GM12878 (cell line): ENCODE measurements around the gene RNF148. TPM values are rescaled to one million over a fixed set of nuclear protein-coding genes. Genes with fewer than 3 reads are reported as not detected.
"Not testable (repeated sequence)": the region's sequence is repeated elsewhere in the genome, so short reads cannot be mapped to it uniquely, and the experiment has no call there.

Experiments
- ATAC-seq: fragments of 200-7000 bp; cut with Tn5 transposase; 3 replicates; pipeline ENCODE4 v1.9.1; 2020; ENCODE audit warnings: mild to moderate bottlenecking, moderate library complexity
- BruUV-seq: library from RNA; stranded (reverse); fragments of 400-500 nt; replicated peaks from 2 replicates; lab custom pipeline; 2021; lab: Mats Ljungman, UMichigan
- CTCF ChIA-PET: fragments of 300-600 bp; sonication (Branson Sonifier 250); formaldehyde crosslinking; extraction: SDS; loops from one replicate; lab custom pipeline; 2021; ENCODE audit warnings: inconsistent platforms; lab: Yijun Ruan, JAX
- POLR2A ChIA-PET: fragments of 350-600 bp; formaldehyde crosslinking; extraction: SDS; loops from one replicate; lab custom pipeline; 2021; ENCODE audit warnings: inconsistent platforms; lab: Charles Lee
- RAD21 ChIA-PET: fragments of 300-600 bp; sonication (Branson Sonifier 250); formaldehyde crosslinking; loops from one replicate; lab custom pipeline; 2023; ENCODE audit warnings: antibody characterized with exemption; ENCODE audit not compliant: unreplicated experiment; lab: Charles Lee
- SMC1A ChIA-PET: fragments of 300-600 bp; sonication (Branson Sonifier 250); formaldehyde crosslinking; loops from one replicate; lab custom pipeline; 2023; ENCODE audit not compliant: unreplicated experiment, uncharacterized antibody; lab: Charles Lee
- DNase-seq: peaks from one replicate; pipeline ENCODE4 v3.0.0-alpha.2; 2011; ENCODE audit warnings: low read depth, low spot score
- FAIRE-seq: peaks from 3 replicates; lab custom pipeline; 2011; peaks lifted over from hg19 to GRCh38; lab: Jason Lieb, UNC
- H2AFZ ChIP-seq: 2 replicates; pipeline ENCODE4 v1.6.0; 2011; ENCODE audit warnings: low read depth, low read length, control low read depth; ENCODE audit not compliant: control insufficient read depth
- H3K27ac ChIP-seq: 2 replicates; pipeline ENCODE4 v1.5.1; 2011; ENCODE audit warnings: control low read depth; ENCODE audit not compliant: control insufficient read depth, insufficient read depth
- H3K27me3 ChIP-seq, 2 experiments: replicated peaks in 1 of 2; 2 replicates each; pipeline versions ENCODE4 v1.6.0 to v1.6.1; 2011; ENCODE audit warnings: low read length in 1 of 2; ENCODE audit not compliant: control insufficient read depth in 2 of 2, insufficient read depth in 2 of 2
- H3K36me3 ChIP-seq, 2 experiments: 2 replicates each; pipeline ENCODE4 v1.5.1; 2011; ENCODE audit warnings: low read length in 1 of 2; ENCODE audit not compliant: control insufficient read depth in 2 of 2, insufficient read depth in 2 of 2
- H3K4me1 ChIP-seq: 2 replicates; pipeline ENCODE4 v1.6.1; 2011; ENCODE audit warnings: mild to moderate bottlenecking, low read length, moderate library complexity, mixed read lengths; ENCODE audit not compliant: control insufficient read depth, insufficient read depth
- H3K4me2 ChIP-seq: 2 replicates; pipeline ENCODE4 v1.6.0; 2011; ENCODE audit warnings: control low read depth; ENCODE audit not compliant: control insufficient read depth, insufficient read depth
- H3K4me3 ChIP-seq: fragments of 200-600 bp; sonication (generic); 2 replicates; pipeline ENCODE4 v1.5.1; 2016
- H3K79me2 ChIP-seq: 2 replicates; pipeline ENCODE4 v1.6.0; 2011; ENCODE audit warnings: low read length; ENCODE audit not compliant: control insufficient read depth, insufficient read depth
- H3K9ac ChIP-seq: 2 replicates; pipeline ENCODE4 v1.8.0; 2011; ENCODE audit warnings: low read length, control low read depth, mixed read lengths; ENCODE audit not compliant: control insufficient read depth, insufficient read depth
- H3K9me3 ChIP-seq: replicated peaks from 3 replicates; pipeline ENCODE4 v1.5.1; 2011; ENCODE audit warnings: mild to moderate bottlenecking, low read length; ENCODE audit not compliant: control insufficient read depth, insufficient read depth
- H4K20me1 ChIP-seq: 2 replicates; pipeline ENCODE4 v1.6.0; 2011; ENCODE audit not compliant: control insufficient read depth, insufficient read depth
- ATF2 ChIP-seq: IDR thresholded peaks from 2 replicates; pipeline ENCODE4 v1.6.1; 2012; ENCODE audit warnings: low read length, inconsistent platforms
- EP300 ChIP-seq, 2 experiments: fragments of 150-350 bp in 1 of 2; IDR thresholded peaks; 2 replicates each; pipeline ENCODE4 v1.6.1; 2011 to 2012; ENCODE audit warnings: low read depth in 2 of 2, low read length in 2 of 2, borderline replicate concordance in 1 of 2, improper control_type of control experiment in 1 of 2, inconsistent platforms in 1 of 2; ENCODE audit not compliant: control insufficient read depth in 1 of 2
- MXI1 ChIP-seq: fragments of 150-350 bp; IDR thresholded peaks from 2 replicates; pipeline ENCODE4 v1.6.1; 2011; ENCODE audit warnings: low read depth, mild to moderate bottlenecking, inconsistent platforms, low read length, improper control_type of control experiment
- STAT3 ChIP-seq: IDR thresholded peaks from 2 replicates; pipeline ENCODE4 v1.6.1; 2011; ENCODE audit warnings: low read depth, low read length, improper control_type of control experiment
- YBX1 ChIP-seq: fragments of 450-650 bp; IDR thresholded peaks from 2 replicates; pipeline ENCODE4 v1.6.1; 2016; ENCODE audit warnings: antibody characterized with exemption
- WGBS: methylation state at CpG from one replicate; pipeline ENCODE4 v1.1.6; 2016; ENCODE audit warnings: low lambda C conversion rate; ENCODE audit not compliant: insufficient replicate concordance, insufficient coverage; ENCODE audit errors: missing lambda C conversion rate; 5-methylcytosine and 5-hydroxymethylcytosine counted together
- in situ Hi-C: fragments of 300-500 bp; cut with MboI; formaldehyde crosslinking; loops from 9 replicates; pipeline ENCODE4 v1.14.3; 2018; ENCODE audit warnings: mixed read lengths
- intact Hi-C: fragments of 100-400 bp; cut with micrococcal nuclease; formaldehyde crosslinking; loops from one replicate; pipeline ENCODE4 v1.14.2; 2022; ENCODE audit not compliant: unreplicated experiment
- polyA plus RNA-seq, 11 experiments: library from polyadenylated mRNA; depleted of rRNA in 4 of 11; unstranded in 6 of 11; stranded (reverse) in 5 of 11; fragments of >200 nt; fragmentation: Nextera tagmentation in 4 of 11; fragmentation: Illumina TruSeq in 1 of 11; extraction: Ambion mirVana in 4 of 11; extraction: Trizol in 1 of 11; gene quantifications; 1 replicate in 1 of 11; 2 replicates in 10 of 11; pipeline versions ENCODE4 v1.2.1 to v1.2.3, GENCODE V29; 2011 to 2016; ENCODE audit warnings: inconsistent platforms in 2 of 11, missing spikeins in 2 of 11, low read depth in 1 of 11
- total RNA-seq, 4 experiments: library from RNA; depleted of rRNA in 3 of 4; stranded (reverse); fragments of >200 nt in 3 of 4; fragmentation: Illumina TruSeq in 1 of 4; extraction: Trizol in 1 of 4; gene quantifications; 2 replicates each; pipeline versions ENCODE4 v1.2.1 to v1.2.3, GENCODE V29; 2013 to 2021
- TF ChIP-seq, protein P1 (sequence below): fragments of 450-650 bp; IDR thresholded peaks from 2 replicates; pipeline ENCODE4 v1.6.1; 2017; ENCODE audit warnings: mild to moderate bottlenecking

Gene RNF148
- total and polyA plus RNA-seq, 10 of the 15 experiments (the other 5 are each of a cell fraction or from before 2014, with no cell fraction given): 0.06 to 0.22 (median 0.17) TPM; not detected in 7

- TF ChIP-seq ATF2: no peak
- TF ChIP-seq EP300 (IDR thresholded peaks at IDR 0.05; ENCODE audit: borderline replicate concordance in 1 of 2, control insufficient read depth in 1 of 2, low read depth in 2 of 2, low read length in 2 of 2): no peak
- TF ChIP-seq MXI1: no peak
- TF ChIP-seq, protein P1, sequence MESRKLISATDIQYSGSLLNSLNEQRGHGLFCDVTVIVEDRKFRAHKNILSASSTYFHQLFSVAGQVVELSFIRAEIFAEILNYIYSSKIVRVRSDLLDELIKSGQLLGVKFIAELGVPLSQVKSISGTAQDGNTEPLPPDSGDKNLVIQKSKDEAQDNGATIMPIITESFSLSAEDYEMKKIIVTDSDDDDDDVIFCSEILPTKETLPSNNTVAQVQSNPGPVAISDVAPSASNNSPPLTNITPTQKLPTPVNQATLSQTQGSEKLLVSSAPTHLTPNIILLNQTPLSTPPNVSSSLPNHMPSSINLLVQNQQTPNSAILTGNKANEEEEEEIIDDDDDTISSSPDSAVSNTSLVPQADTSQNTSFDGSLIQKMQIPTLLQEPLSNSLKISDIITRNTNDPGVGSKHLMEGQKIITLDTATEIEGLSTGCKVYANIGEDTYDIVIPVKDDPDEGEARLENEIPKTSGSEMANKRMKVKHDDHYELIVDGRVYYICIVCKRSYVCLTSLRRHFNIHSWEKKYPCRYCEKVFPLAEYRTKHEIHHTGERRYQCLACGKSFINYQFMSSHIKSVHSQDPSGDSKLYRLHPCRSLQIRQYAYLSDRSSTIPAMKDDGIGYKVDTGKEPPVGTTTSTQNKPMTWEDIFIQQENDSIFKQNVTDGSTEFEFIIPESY: no peak
Observed at GRCh38 chr7:122684504-122684903, 18.2 kb downstream of the RNF148 start (continued).

- no peaks in the 10 kb centered on the region for H3K36me3 ChIP-seq
- no peak for ATAC-seq
- H3K4me3 ChIP-seq: no peak overlapping the region
- H3K9ac ChIP-seq: no peak overlapping the region
- TF ChIP-seq STAT3: no peak
- TF ChIP-seq YBX1: no peak
- no peak overlapping the region for H2AFZ ChIP-seq
- no peak overlapping the region for H3K4me2 ChIP-seq
- H3K4me1 ChIP-seq: no peaks in the 10 kb centered on the region
- ChIA-PET RAD21 (interaction anchor here (1.0 kb wide), 1 partner anchor 34 kb away, joined by 3 read pairs; no protein-coding TSS in a partner anchor), CTCF (interaction anchor here (0.7 to 1.3 kb wide), 4 partner anchors 10 to 138 kb away, joined by 3 read pairs; no protein-coding TSS in a partner anchor), POLR2A (interaction anchor here (1.0 kb wide), 1 partner anchor 37 kb away, joined by 3 read pairs; no protein-coding TSS in a partner anchor), SMC1A (interaction anchor here (0.9 to 2.7 kb wide), 5 partner anchors 13 to 64 kb away, joined by 3 to 8 read pairs (median 4); partner anchors contain the start of gene RNF133)
- H3K27ac ChIP-seq: no peak overlapping the region
- intact Hi-C loops (loop anchor here (10.0 kb wide), 1 partner anchor 372 kb away; no protein-coding TSS in a partner anchor), in situ Hi-C loops (no loop called here)
- H3K9me3 ChIP-seq: no peaks in the 10 kb centered on the region
- 9% methylated on average over 8 of the region's 8 CpGs for WGBS
- H3K27me3 ChIP-seq: no peaks in the 10 kb centered on the region
- H4K20me1 ChIP-seq: no peaks in the 10 kb centered on the region
- no peaks in the 10 kb centered on the region for H3K79me2 ChIP-seq
- DNase-seq: no peak
- no peak for FAIRE-seq
- no TSS peak for BruUV-seq
Observed at GRCh38 chr7:122682815-122683550, 19.7 kb downstream of the RNF148 start.

GRCh38 chr7:122681186-122681585 lies 21.5 kb downstream of the RNF148 start:
- ChIA-PET CTCF (interaction anchor here (1.4 kb wide), 1 partner anchor 23 kb away, joined by 3 read pairs; no protein-coding TSS in a partner anchor), SMC1A (interaction anchor here (2.7 kb wide), 1 partner anchor 33 kb away, joined by 8 read pairs; no protein-coding TSS in a partner anchor)
- FAIRE-seq, H3K9ac ChIP-seq, H3K36me3 ChIP-seq, H3K4me2 ChIP-seq, H2AFZ ChIP-seq, H3K27ac ChIP-seq, DNase-seq, H3K4me1 ChIP-seq, H3K79me2 ChIP-seq, RAD21 ChIA-PET, in situ Hi-C loops, H4K20me1 ChIP-seq, ATAC-seq, BruUV-seq, H3K9me3 ChIP-seq, H3K27me3 ChIP-seq, H3K4me3 ChIP-seq, POLR2A ChIA-PET: not testable (repeated sequence)
- intact Hi-C loops: loop anchor here (10.0 kb wide), 1 partner anchor 374 kb away; no protein-coding TSS in a partner anchor
- WGBS: 81% methylated on average over 16 of the region's 16 CpGs
